NCI-H748 (cell line): ENCODE results near the gene DLGAP1.

Experiments used
- DNase-seq: peaks from one replicate; lab custom pipeline; 2025; ENCODE audit not compliant: unreplicated experiment; lab: John Stamatoyannopoulos, UW

DLGAP1 gene

DNA sequence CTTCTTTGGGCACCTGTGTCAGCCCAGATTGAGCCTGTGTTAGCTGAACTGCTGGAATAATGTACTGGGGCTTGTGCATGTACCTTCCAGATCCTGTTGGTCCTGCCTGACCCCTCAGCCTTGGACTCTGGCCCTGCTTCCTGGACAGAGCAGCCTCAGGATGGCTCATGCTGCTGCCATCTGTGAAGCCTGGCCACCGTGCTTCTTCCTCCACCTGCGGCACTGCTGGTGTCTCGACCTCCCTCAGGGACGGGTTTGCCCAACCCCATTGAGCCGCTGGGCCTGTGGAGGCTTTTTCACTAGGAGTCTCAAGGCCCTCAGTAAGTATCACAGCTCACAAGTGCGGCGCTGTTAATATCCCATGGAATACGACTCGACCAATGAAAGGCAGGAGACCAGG lies 662.4 kb downstream of the DLGAP1 start:
- no peak for DNase-seq

DNA sequence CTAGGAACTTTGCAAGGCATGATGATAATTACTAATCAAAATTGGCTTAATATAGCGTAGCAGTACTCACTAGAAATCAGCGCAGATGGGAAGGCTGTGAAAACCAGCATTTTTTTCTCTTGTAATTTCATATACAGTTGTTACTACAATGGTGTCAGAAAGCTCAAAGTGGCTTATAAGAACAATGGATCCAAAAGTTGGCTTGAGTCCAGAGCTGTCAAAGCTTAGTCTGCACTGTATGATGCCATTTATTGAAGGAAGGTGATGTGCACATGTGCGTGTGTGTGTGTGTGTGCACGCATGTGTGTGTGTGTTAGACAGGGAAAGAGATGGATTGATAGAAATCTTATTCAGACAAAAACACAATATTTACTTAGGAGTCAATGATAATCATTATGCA lies 663.9 kb downstream of the DLGAP1 start:
- DNase-seq, result peak; percentile 40

DNA sequence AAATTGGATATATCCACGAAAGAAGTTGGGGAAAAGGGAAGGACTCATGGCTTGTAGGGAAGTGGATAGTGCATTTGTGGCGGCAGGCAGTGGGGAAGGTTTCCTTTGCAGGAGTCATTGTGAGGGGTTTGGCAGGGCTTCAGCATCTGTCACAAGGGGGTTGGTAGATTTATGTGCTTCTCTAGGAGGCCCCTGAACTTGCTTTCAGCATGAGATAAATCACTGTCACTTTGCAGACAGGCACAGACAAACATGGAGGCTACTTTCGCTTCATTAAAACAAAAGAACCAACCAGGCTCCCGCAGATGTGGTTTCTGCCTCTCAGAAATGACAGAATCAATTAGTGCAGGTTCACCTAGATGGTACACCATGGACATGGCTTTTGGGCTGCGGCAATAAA lies 664.4 kb downstream of the DLGAP1 start:
- peak; percentile 18 for DNase-seq

DNA sequence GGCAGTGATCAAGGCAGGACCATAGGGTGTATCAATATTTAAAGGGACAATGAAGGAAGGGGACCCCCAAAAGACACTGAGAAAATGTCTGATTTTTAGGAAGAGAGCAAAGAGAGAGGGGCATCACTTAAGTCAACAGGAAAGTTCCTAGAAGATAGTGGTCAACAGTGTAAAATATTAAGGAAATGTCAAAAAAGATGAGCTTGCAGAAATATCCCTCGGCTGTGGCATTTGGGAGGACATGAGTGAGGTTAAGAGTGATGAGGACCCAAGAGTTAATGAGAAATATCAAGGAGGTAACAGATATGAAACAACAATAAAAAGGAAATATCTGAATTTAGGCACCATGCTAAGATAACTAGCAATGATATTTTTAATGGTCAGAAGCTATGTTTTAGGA lies 665.6 kb downstream of the DLGAP1 start:
- DNase-seq, result no peak

DNA sequence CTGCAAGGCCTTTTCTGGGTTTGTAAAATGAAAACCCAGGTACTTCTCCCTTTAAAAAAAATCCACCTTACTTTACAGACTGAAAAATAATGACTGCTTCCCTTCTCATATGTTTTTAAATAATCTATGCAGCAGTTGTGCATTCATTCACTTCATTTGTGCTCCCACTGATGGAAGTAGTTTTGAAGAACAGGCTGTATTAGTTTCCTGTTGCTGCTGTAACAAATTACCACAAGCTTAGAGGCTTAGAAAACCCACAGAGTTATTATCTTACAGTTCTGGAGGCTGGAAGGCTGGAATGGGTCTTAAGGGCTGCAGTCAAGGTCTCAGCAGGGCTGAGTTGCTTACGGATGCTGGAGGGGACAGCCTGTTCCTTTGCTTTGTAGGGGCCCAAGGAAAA lies 670.2 kb downstream of the DLGAP1 start:
- no peak for DNase-seq

DNA sequence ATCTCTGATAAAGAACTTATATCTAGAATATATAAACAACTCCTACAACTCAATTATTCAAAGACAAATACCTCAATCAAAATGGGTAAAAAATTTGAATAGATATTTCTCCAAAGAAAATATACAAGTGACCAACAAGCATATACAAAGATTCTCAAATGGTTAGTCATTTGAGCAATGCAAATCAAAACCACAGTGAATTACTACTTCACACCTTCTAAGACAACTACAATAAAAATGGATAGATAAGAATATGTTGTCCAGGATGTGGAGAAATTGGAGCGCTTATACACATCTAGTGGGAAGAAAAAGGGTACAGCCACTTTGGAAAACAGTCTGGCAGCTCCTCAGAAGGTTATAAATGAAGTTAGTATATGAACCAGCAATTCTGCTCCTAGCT lies 672.2 kb downstream of the DLGAP1 start:
- no peak for DNase-seq

DNA sequence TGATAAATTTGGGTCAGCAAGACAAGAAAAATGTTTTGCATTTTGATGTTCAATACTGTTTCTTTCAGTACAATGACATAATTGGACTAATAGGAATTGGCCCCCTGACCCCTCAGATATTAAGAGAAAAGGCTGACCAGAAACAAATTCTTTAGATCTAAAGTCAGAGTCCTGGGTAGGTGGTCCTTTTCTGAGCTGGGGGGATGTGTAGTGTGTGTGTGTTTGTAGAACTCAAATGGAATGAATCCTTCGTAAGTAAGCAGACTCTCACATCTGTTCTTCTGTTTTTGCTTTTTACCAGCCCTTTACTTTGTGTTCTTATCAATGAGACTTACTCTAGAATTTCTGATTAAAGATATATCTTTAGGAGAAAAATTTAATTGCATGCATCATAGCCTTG lies 677.4 kb downstream of the DLGAP1 start:
- no peak for DNase-seq

DNA sequence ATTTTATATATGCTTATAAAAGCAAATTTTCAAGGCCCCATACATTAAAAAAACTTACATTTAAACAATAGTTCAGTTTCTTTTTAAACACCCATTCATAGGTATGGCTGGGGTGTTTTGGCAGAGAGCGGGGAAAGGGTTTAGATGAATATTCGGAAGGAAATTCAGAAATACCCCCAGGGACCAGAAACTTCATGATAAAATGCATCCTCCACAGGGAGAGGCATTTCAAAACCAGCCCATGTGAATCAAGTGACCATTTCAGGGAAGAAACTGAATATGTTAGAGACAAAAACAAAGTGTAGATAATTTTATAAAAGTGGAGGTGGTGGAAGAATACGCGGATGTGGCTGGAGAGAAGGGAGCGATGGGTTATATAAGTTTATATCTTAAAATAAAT lies 678.0 kb downstream of the DLGAP1 start:
- DNase-seq, result no peak

DNA sequence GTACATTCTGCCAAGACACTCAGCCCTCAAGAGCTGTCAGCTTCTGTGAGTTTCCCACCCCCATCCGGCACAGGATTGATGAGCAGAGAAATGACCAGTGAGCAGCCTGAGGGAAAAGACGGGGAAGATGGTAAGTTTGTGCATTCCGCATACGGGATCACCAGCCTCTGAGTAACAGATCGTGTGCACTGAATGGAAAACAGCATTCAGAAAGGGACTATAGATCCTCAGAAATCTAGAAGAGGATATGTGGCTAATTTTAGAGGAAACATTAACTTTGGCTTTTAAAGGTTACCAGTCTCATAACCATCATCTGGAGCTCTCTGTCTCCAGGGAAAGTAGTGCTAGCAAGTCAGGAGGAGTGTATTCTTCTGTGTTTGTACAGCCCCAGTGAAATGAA lies 679.1 kb downstream of the DLGAP1 start:
- DNase-seq, result no peak

DNA sequence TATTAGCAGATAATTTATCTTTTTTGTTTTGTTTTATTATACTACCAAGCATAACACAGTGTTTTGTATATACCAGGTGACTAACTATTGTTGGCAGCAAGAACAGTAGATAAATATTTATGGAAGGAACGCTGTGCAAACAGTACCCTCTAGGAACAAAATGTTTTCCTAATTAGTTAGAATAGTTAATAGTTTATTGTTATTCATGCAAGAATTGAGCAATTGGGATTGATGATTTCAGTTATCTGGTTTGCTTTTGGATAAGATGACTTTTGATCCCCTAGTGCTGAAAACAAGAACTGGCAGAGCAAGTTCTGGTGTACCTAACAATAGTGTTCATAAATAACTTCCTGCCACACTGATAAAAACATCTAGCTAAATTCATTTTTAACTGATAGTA lies 681.8 kb downstream of the DLGAP1 start:
- peak; percentile 71 for DNase-seq

DNA sequence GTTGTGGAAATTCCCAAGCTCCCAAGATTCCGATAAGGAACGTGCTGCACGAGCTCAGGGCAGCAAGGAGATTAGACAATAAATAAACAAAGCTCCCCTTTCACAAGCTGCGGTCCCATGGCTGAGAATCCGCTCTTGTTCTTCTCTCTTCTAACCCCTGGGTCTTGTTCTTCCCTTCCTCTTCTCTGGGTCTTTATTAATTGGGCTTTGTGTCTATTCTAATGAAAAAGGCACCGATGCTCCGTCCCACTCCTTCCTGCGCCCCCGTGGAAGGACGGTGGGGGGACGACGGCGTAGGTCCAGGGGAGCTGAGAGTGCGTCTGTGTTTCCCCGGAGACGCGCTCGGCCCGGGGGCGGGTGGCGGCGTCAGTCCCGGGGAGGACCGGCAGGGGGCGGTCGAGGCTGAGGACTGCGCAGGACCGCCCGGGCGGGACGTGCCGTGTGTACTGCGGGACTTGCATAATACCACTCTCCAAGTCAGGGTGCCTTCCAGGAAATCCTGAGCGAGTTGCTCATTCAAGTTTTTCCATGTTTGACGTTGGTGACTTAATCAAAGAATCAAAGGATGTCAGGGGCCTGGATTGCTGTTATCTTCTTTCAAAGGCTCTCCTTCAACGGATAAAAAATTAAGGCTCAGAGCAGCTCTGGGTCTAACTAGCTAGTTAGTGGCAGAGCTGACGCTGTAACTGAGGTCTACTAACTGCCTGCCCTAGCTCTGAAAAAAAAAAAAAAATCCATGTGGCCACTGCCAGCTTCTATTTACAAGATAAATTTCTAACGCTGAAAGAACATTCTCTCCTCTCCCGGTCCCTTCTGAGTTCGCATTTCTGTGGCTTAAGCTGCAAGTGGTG lies 683.8 kb downstream of the DLGAP1 start:
- peak; percentile 46 for DNase-seq

DNA sequence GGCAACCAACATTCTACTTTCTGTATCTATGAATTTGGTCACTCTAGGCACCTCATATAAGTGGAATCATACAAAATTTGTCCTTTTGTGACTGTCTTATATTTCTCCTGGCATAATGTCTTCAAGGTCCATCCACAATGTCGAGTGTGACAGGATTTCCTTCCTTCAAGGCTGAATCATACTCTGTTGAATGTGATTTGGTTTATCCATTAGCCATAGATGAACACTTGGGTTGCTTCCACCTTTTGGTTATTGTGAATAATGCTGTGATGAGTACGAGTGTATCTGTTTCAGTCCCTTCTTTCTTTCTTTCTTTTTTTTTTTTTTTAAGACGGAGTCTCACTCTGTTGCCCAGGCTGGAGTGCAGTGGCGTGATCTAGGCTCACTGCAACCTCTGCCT lies 693.8 kb downstream of the DLGAP1 start:
- DNase-seq, result no peak

DNA sequence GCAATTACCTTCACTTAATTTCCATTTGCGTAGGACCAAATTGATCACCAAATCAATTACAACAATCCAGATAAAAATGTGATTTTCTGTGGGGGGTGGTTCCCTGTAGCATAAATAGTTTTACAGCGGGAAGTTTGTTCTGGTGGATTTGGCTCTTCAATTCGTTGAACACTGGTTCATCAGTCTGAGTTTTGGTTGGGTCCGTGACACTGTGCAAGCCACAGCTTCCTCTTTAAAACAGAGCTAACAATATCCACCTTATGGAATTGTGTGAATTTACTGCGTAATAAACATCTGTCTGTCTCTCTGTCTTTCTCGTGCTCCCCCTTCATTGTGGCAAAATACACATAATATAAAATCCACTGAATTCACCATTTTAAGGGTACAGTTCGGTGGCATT lies 694.4 kb downstream of the DLGAP1 start:
- no peak for DNase-seq

DNA sequence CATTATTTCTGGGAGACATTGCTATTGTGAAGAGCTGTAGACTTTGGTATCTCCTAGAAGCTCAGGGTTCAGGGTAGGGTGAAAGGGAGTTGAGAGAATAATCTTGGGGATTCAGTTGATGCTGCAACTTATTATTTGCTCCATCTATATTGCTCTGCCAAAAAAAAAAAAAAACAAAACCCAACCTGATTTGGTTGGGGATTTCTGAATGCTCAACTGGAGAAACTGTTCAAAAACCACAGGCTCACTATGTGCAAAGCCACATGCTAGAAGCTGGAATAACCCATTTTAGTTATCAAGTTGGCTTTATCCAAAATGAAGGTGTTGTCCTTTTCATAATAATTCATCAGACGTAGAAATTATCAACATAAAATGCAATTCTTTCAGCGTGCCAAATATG lies 696.0 kb downstream of the DLGAP1 start:
- no peak for DNase-seq

DNA sequence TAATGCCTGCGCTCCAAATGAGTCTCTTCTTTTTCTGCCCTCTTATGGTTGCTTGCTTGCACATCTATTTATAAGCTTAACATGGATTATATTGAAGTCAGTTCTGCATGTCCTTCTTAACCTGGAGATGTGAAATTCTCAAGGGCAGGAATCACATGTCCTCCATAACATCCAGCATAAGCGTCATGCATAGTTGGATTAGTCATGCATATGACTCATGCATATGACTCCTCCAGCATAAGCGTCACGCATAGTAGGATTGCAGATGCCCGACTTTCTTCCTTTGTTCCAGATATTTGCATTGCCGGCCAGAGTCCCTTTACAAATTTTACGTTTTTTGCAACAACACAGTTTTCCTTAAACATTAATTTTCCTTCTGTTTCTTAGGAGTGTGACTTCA lies 696.6 kb downstream of the DLGAP1 start:
- no peak for DNase-seq

DNA sequence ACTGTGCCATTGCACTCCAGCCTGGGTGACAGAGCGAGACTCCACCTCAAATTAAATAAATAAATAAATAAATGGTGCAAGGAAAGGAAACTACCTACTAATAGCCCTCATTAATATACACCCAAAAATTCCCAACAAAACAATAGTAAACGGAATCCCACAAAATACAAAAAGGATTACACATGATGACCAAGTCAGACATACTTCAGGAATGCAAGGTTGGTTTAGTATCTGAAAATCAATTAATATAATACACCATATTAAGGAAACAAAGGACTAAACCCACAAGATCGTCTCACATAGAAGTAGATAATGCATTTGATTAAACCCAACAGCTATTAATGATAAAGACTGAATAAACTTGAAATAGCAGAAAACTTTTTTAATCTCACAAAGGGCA lies 697.7 kb downstream of the DLGAP1 start:
- no peak for DNase-seq

DNA sequence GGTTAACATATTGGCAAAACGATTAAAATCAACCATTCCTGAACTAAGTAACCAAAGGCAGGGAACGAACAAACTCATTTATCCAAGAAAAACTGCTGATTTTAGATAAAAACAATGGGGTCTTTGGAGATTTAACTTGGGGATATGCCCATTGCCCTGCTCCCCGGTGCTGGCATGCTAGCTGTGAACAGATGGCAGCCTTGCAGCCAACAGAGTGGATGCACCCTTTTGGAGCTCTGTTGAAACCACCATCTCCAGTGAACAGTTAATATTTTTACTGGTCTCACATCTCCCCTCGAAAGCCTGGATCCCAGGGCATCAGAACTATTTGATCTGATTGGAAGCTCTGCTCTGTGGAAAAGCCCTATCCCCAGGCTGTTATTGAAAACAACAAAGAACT lies 702.0 kb downstream of the DLGAP1 start:
- DNase-seq, result no peak

DNA sequence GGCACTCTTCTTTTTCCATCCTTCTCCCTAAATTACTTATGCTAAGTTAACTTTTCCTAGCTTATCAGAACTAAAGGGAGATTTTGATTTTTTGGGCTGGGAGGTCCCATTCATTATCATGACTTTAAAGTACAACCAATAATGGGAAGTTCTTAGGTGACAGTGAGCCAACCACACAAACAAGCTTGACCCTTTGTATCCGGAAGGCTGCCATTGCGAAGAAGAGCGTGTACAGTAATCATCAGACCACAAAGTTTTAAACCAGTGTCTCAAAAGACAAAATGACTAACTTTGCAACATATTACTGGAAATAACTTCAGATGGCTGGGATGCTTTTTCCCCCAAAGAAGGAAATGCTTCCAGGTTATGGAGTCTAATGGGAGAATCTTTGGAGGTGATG lies 707.0 kb downstream of the DLGAP1 start:
- no peak for DNase-seq

DNA sequence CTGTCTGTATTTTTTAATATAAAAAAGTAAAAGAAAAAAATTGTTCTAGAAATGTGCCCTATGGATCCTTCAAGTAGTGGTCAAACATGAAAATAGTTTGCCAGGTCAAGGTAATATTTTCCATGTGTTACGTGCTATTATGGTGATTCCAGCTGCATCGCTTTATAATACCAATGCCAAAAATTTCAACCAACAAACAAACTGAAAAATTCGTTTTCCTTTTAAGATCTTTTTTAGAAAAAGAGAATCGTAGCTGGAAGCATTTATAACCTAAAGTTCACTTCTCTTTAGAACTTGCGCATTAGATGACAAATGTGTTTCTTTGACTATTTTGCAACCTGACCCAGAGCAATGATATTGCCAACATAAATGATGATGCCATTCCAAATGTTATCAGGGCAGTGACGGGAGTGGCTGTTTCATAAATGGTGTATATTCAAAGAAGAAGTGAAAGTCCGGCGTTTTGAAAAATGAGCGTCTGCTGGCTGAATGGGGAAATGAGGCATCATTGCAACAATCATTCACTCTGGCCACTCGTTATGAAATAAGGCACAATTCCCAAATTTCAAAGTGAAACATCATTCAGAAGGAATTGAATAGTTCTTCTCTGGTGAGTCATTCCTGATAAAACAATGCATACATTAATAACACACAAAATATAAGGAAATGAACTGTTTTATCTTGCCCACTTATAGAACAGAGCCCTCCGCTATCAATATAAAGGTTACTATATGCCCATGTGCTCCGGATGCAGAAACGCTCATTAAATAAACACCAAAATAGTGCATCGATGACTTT lies 707.7 kb downstream of the DLGAP1 start:
- no peak for DNase-seq

DNA sequence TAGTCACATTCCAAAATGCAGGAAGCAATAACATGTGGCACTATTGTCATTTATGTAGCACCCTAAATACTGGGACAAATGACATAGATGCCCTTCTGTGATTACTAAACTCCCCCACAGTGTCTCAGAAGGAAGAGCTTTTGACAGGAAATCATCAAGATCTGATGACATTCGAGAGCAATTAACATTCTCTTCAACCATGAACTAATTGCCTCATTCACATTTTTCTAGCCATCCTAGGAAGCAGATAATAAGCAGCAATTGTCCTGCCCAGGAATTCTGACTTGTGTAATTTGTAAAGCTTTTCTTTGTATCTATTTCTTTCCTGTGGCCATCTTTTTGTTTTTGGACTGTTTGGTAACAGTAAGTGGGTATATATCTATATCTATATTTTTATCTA lies 712.6 kb downstream of the DLGAP1 start:
- DNase-seq, result no peak

DNA sequence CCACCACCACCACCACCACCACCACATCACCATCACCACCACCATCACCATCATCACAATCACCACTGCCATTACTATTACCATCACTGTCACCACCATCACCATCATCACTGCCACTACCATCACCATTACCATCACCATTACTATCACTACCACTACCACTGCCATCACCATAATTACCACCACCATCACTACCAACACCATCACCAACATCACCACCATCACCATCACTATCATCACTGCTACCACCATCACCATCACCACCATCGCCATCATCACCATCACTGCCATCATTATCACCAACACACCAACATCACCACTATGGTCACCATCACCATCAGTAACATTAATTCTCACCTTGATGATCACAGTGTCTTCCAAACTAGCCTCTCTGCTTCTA lies 713.8 kb downstream of the DLGAP1 start:
- no peak for DNase-seq

DNA sequence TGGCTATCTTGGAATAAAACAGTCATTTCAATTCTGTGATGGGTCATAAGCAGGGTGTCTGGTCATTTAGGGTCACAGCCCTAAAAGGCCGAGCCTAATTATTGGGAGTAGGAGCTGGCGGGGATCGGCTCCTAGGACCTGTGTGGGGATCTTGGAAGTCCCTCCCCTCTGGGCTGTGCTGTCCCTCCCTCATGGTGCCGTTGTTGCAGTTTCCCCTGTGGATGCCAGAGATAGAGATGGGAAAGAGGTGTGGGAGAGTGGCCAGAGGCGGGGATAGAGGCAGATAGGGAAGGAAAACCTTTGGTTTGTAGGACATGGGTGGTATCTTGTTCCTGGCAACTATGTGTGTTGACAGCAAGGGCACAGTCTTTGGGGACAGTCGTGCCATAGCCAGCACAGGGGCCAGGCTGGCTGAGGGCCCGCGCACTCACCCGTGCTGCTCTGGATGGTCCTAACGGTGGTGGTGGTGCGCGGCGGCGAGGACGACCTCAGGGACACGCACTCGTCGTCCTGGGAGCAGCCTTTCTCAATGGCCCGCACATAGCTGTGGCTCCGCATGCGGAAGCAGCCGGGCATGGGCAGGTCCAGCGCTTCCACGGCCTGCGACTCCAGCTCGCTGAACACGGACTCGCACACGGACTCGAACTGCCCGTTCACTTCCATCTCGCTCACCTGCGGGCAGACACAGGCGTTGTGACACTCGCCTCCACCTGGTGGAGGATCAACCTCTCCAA lies 726.2 kb downstream of the DLGAP1 start:
- DNase-seq, result no peak
